ENCODE measurements around the gene BAZ1A. TPM values are rescaled to one million over a fixed set of nuclear protein-coding genes. Genes with fewer than 3 reads are reported as not detected.

BAZ1A gene
- total and polyA plus RNA-seq, 4 donors, result 4.5 to 44.9 (median 13.3) TPM

DNA sequence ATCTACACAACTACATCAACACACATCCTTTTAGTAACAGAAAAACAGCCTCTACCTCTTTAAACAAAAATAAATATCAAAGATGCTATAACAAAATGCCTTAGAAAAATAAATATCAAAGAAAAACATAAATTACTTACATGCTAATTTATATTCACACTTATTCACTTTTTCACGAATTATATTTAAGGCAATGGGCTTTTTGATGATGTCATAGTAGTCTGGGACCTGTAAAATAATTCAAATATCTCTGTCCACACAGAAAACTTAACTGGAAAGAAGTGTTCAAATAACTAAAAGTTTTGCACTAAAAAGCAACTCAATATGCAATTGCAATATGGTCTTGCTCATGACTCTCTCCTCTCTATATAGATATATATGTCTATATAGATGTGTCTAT, 120.5 kb downstream of the BAZ1A start:
- TF ChIP-seq, protein P1, sequence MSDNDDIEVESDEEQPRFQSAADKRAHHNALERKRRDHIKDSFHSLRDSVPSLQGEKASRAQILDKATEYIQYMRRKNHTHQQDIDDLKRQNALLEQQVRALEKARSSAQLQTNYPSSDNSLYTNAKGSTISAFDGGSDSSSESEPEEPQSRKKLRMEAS (IDR thresholded peaks at IDR 0.05), result no peak
- no peak for TF ChIP-seq SP1 (IDR thresholded peaks at IDR 0.05)
- TF ChIP-seq EGR1 (IDR thresholded peaks at IDR 0.05; ENCODE audit: low read depth in 2 of 2), result no peak
- TF ChIP-seq, protein P2, sequence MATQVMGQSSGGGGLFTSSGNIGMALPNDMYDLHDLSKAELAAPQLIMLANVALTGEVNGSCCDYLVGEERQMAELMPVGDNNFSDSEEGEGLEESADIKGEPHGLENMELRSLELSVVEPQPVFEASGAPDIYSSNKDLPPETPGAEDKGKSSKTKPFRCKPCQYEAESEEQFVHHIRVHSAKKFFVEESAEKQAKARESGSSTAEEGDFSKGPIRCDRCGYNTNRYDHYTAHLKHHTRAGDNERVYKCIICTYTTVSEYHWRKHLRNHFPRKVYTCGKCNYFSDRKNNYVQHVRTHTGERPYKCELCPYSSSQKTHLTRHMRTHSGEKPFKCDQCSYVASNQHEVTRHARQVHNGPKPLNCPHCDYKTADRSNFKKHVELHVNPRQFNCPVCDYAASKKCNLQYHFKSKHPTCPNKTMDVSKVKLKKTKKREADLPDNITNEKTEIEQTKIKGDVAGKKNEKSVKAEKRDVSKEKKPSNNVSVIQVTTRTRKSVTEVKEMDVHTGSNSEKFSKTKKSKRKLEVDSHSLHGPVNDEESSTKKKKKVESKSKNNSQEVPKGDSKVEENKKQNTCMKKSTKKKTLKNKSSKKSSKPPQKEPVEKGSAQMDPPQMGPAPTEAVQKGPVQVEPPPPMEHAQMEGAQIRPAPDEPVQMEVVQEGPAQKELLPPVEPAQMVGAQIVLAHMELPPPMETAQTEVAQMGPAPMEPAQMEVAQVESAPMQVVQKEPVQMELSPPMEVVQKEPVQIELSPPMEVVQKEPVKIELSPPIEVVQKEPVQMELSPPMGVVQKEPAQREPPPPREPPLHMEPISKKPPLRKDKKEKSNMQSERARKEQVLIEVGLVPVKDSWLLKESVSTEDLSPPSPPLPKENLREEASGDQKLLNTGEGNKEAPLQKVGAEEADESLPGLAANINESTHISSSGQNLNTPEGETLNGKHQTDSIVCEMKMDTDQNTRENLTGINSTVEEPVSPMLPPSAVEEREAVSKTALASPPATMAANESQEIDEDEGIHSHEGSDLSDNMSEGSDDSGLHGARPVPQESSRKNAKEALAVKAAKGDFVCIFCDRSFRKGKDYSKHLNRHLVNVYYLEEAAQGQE (IDR thresholded peaks at IDR 0.05), result no peak
- no peak for TF ChIP-seq RXRA (IDR thresholded peaks at IDR 0.05)
- TF ChIP-seq HNF4G (IDR thresholded peaks at IDR 0.05), result no peak
- TF ChIP-seq NR2F2 (IDR thresholded peaks at IDR 0.05), result no peak
- no peak for TF ChIP-seq GABPA (IDR thresholded peaks at IDR 0.05 in 1 of 2, conservative IDR thresholded peaks at IDR 0.05 in 1 of 2)
- TF ChIP-seq HNF4A (conservative IDR thresholded peaks at IDR 0.05), result no peak
- TF ChIP-seq, protein P3, sequence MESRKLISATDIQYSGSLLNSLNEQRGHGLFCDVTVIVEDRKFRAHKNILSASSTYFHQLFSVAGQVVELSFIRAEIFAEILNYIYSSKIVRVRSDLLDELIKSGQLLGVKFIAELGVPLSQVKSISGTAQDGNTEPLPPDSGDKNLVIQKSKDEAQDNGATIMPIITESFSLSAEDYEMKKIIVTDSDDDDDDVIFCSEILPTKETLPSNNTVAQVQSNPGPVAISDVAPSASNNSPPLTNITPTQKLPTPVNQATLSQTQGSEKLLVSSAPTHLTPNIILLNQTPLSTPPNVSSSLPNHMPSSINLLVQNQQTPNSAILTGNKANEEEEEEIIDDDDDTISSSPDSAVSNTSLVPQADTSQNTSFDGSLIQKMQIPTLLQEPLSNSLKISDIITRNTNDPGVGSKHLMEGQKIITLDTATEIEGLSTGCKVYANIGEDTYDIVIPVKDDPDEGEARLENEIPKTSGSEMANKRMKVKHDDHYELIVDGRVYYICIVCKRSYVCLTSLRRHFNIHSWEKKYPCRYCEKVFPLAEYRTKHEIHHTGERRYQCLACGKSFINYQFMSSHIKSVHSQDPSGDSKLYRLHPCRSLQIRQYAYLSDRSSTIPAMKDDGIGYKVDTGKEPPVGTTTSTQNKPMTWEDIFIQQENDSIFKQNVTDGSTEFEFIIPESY (IDR thresholded peaks at IDR 0.05), result no peak
- TF ChIP-seq JUND (IDR thresholded peaks at IDR 0.05), result no peak
- TF ChIP-seq TAF1 (conservative IDR thresholded peaks at IDR 0.05), result no peak
- TF ChIP-seq, protein P4, sequence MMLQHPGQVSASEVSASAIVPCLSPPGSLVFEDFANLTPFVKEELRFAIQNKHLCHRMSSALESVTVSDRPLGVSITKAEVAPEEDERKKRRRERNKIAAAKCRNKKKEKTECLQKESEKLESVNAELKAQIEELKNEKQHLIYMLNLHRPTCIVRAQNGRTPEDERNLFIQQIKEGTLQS (IDR thresholded peaks at IDR 0.05), result no peak
- TF ChIP-seq, protein P5, sequence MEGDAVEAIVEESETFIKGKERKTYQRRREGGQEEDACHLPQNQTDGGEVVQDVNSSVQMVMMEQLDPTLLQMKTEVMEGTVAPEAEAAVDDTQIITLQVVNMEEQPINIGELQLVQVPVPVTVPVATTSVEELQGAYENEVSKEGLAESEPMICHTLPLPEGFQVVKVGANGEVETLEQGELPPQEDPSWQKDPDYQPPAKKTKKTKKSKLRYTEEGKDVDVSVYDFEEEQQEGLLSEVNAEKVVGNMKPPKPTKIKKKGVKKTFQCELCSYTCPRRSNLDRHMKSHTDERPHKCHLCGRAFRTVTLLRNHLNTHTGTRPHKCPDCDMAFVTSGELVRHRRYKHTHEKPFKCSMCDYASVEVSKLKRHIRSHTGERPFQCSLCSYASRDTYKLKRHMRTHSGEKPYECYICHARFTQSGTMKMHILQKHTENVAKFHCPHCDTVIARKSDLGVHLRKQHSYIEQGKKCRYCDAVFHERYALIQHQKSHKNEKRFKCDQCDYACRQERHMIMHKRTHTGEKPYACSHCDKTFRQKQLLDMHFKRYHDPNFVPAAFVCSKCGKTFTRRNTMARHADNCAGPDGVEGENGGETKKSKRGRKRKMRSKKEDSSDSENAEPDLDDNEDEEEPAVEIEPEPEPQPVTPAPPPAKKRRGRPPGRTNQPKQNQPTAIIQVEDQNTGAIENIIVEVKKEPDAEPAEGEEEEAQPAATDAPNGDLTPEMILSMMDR (IDR thresholded peaks at IDR 0.05; ENCODE audit: low read depth, low read length, missing input control), result no peak
- TF ChIP-seq FOXA1 (IDR thresholded peaks at IDR 0.05), result no peak
- no peak for TF ChIP-seq YY1 (IDR thresholded peaks at IDR 0.05)
- no peak for TF ChIP-seq FOXA2 (IDR thresholded peaks at IDR 0.05)
- H3K36me3 ChIP-seq (ENCODE audit: control insufficient read depth in 4 of 4, insufficient read depth in 3 of 4, low read depth in 1 of 4, low read length in 3 of 4), result peaks cover 0 to 9% (median 2%) of the 10 kb centered on the region in 4 donors
- H3K27me3 ChIP-seq (ENCODE audit: control insufficient read depth in 4 of 4, insufficient read depth in 4 of 4, low read length in 3 of 4), result no peaks in the 10 kb centered on the region
- no peaks in the 10 kb centered on the region for H3K9me3 ChIP-seq (ENCODE audit: control insufficient read depth in 4 of 4, low read length in 3 of 4)
- H3K4me1 ChIP-seq (ENCODE audit: control insufficient read depth in 4 of 4, insufficient read depth in 4 of 4, low read length in 3 of 4), result peaks cover 0 to 3% (median 1%) of the 10 kb centered on the region in 4 donors
- H3K4me3 ChIP-seq (ENCODE audit: low read depth in 1 of 3, low read length in 3 of 3), result no peak overlapping the region
- no peak overlapping the region for H3K9ac ChIP-seq (ENCODE audit: low read depth in 1 of 2, low read length in 2 of 2)
- no peak overlapping the region for H3K27ac ChIP-seq (ENCODE audit: low read depth in 1 of 2, low read length in 2 of 2)
- DNase-seq (ENCODE audit: low spot score), result no peak
- WGBS, result 92% methylated on average over 1 of the region's 1 CpG

DNA sequence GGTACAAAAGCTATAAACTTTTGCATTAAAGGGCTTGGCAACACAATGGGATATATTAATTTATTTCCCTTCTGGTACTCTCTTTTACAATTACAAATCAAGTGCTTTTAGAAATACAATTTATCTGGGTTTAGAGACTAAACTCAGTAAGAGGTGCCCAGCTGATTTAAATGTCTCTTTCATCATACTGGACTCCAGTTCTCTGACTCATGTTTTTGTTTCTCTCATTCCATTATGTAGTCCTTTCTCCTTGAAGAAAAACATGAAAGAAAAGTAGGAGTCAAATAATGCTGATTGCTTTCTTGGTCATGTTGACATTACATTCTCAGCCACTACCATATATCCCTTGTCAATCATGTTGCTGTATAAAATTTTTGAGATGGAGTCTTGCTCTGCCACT, 124.5 kb downstream of the BAZ1A start:
- H3K27ac ChIP-seq (ENCODE audit: low read depth in 1 of 2, low read length in 2 of 2), result no peak overlapping the region

More for the DNA sequence above, 124.5 kb downstream of the BAZ1A start:
- Histone ChIP-seq H3K4me1 (ENCODE audit: control insufficient read depth in 4 of 4, insufficient read depth in 4 of 4, low read length in 3 of 4) (no peaks in the 10 kb centered on the region), H3K27me3 (ENCODE audit: control insufficient read depth in 4 of 4, insufficient read depth in 4 of 4, low read length in 3 of 4) (no peaks in the 10 kb centered on the region), H3K9me3 (ENCODE audit: control insufficient read depth in 4 of 4, low read length in 3 of 4) (no peaks in the 10 kb centered on the region), H3K36me3 (ENCODE audit: control insufficient read depth in 4 of 4, insufficient read depth in 3 of 4, low read depth in 1 of 4, low read length in 3 of 4) (peaks cover 0 to 9% (median 1%) of the 10 kb centered on the region in 4 donors), H3K4me3 (ENCODE audit: low read depth in 1 of 3, low read length in 3 of 3) (no peak overlapping the region), H3K9ac (ENCODE audit: low read depth in 1 of 2, low read length in 2 of 2) (no peak overlapping the region)
- TF ChIP-seq HNF4A (conservative IDR thresholded peaks at IDR 0.05) (no peak), RXRA (IDR thresholded peaks at IDR 0.05) (no peak)
- no peak for DNase-seq (ENCODE audit: low spot score)

Data from liver (tissue), 9 donors.